D721Med (cell line): ENCODE results near the gene LRRC45.

ENCODE experiments used
- DNase-seq: peaks from one replicate; pipeline ENCODE4 v3.0.0; 2011; ENCODE audit warnings: low spot score; ENCODE audit not compliant: insufficient read length
- FAIRE-seq: peaks from 2 replicates; lab custom pipeline; 2011; peaks lifted over from hg19 to GRCh38; lab: Jason Lieb, UNC
- CTCF ChIP-seq: IDR thresholded peaks from 2 replicates; pipeline ENCODE4 v1.5.1; 2012; ENCODE audit warnings: mild to moderate bottlenecking, control low read depth; ENCODE audit not compliant: insufficient read depth; ENCODE audit errors: missing control alignments

Gene LRRC45

GRCh38 chr17:82021900-82022309 lies 1.2 kb upstream of the LRRC45 start:
- TF ChIP-seq CTCF: no peak
- no peak for DNase-seq
- no peak for FAIRE-seq

GRCh38 chr17:82022310-82022980 lies 660 bp upstream of the LRRC45 start, which contains the start of gene CENPX:
CENPX (minus strand) TSS chr17:82022878; CDS start chr17:82022861, 17 bp downstream.
- FAIRE-seq (no peak), DNase-seq (no peak)
- TF ChIP-seq CTCF: no peak

- FAIRE-seq (no peak), DNase-seq (no peak)
- no peak for TF ChIP-seq CTCF
Measured at GRCh38 chr17:82023447-82024241, 539 bp downstream of the LRRC45 start.

GRCh38 chr17:82024859-82025258 lies 1.8 kb downstream of the LRRC45 start:
- FAIRE-seq: no peak
- TF ChIP-seq CTCF: no peak
- no peak for DNase-seq

GRCh38 chr17:82025401-82026107 lies 2.4 kb downstream of the LRRC45 start:
- no peak for TF ChIP-seq CTCF
- no peak for FAIRE-seq
- no peak for DNase-seq

GRCh38 chr17:82028246-82028645 lies 5.1 kb downstream of the LRRC45 start:
- no peak for TF ChIP-seq CTCF
- FAIRE-seq (no peak), DNase-seq (no peak)
